Measurements from ENCODE around the gene HDLBP. TPM values are rescaled to one million over a fixed set of nuclear protein-coding genes. Genes with fewer than 3 reads are reported as not detected.
"Not testable (repeated sequence)": the region's sequence is repeated elsewhere in the genome, so short reads cannot be mapped to it uniquely, and the experiment has no call there.

HDLBP gene
- total RNA-seq, 2 donors from 2014 or later = 272 to 283 TPM

- Mint-ChIP-seq H3K27me3 (ENCODE audit: low read depth) (no peaks in the 10 kb centered on the region), H3K4me3 (no peak overlapping the region), H3K9me3 (no peaks in the 10 kb centered on the region), H3K36me3 (ENCODE audit: insufficient read depth in 2 of 2) (no peaks in the 10 kb centered on the region), H3K27ac (no peak overlapping the region), H3K4me1 (ENCODE audit: low read depth) (no peaks in the 10 kb centered on the region)
- no peak for ATAC-seq (replicated peaks in 1 of 2)
- no peak for DNase-seq
These were observed 116.8 kb downstream of the HDLBP start for GRCh38 chr2:241198381-241199279.

DNA sequence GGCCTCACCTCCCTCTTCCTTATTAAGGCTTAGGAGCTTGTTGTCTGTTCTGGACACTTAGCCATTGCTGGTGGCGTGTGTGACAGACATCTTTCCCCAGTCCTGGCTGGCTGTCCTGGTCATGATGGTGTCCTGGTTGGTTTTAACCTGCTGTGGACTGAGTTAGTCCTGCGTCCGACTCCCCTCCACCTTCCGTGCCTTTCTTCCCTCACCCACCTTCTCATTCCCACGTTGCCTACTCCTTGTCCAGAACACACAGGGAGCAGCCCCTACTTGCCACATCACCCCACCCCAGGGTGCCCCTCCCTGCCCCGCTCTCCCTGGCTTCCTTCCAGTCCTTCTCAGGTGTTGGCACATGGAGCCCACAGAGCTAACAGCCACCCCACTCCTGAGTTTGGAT is 117.5 kb downstream of the HDLBP start:
- Mint-ChIP-seq H3K36me3 (ENCODE audit: insufficient read depth in 2 of 2) (no peaks in the 10 kb centered on the region), H3K4me1 (ENCODE audit: low read depth) (no peaks in the 10 kb centered on the region), H3K27me3 (ENCODE audit: low read depth) (no peaks in the 10 kb centered on the region), H3K9me3 (no peaks in the 10 kb centered on the region), H3K27ac (no peak overlapping the region), H3K4me3 (no peak overlapping the region)
- ATAC-seq (replicated peaks in 1 of 2) (no peak), DNase-seq (no peak)

DNA sequence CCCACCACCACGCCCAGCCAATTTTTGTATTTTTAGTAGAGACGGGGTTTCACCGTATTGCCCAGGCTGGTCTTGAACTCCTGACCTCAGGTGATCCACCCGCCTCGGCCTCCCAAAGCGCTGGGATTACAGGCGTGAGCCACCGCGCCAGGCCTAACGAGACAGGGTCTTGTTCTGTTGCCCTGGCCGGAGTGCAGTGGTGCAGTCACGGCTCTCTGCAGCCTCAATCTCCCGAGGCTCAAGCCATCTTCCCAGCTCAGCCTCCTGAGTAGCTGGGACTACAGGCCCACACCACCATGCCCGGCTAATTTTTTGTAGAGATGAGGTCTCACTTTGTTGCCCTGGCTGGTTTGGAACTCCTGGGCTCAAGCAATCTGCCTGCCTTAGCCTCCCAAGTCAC is 118.2 kb downstream of the HDLBP start:
- H3K4me1 Mint-ChIP-seq (ENCODE audit: low read depth); ATAC-seq (replicated peaks in 1 of 2); H3K4me3 Mint-ChIP-seq; H3K9me3 Mint-ChIP-seq; DNase-seq; H3K27ac Mint-ChIP-seq; H3K27me3 Mint-ChIP-seq (ENCODE audit: low read depth); H3K36me3 Mint-ChIP-seq (ENCODE audit: insufficient read depth in 2 of 2): not testable (repeated sequence)

GRCh38 chr2:241195506-241196130 is 119.9 kb downstream of the HDLBP start:
- H3K4me3 Mint-ChIP-seq = no peak overlapping the region
- no peaks in the 10 kb centered on the region for H3K9me3 Mint-ChIP-seq
- H3K27ac Mint-ChIP-seq = no peak overlapping the region
- DNase-seq = no peak
- no peak for ATAC-seq (replicated peaks in 1 of 2)
- no peaks in the 10 kb centered on the region for H3K4me1 Mint-ChIP-seq (ENCODE audit: low read depth)
- no peaks in the 10 kb centered on the region for H3K27me3 Mint-ChIP-seq (ENCODE audit: low read depth)
- H3K36me3 Mint-ChIP-seq (ENCODE audit: insufficient read depth in 2 of 2) = no peaks in the 10 kb centered on the region

- Mint-ChIP-seq H3K4me1 (ENCODE audit: low read depth) (no peaks in the 10 kb centered on the region), H3K27ac (no peak overlapping the region), H3K36me3 (ENCODE audit: insufficient read depth in 2 of 2) (no peaks in the 10 kb centered on the region), H3K4me3 (no peak overlapping the region), H3K27me3 (ENCODE audit: low read depth) (no peaks in the 10 kb centered on the region), H3K9me3 (no peaks in the 10 kb centered on the region)
- ATAC-seq (replicated peaks in 1 of 2) = no peak
- DNase-seq = no peak
These were observed 120.7 kb downstream of the HDLBP start for GRCh38 chr2:241194811-241195210.

DNA sequence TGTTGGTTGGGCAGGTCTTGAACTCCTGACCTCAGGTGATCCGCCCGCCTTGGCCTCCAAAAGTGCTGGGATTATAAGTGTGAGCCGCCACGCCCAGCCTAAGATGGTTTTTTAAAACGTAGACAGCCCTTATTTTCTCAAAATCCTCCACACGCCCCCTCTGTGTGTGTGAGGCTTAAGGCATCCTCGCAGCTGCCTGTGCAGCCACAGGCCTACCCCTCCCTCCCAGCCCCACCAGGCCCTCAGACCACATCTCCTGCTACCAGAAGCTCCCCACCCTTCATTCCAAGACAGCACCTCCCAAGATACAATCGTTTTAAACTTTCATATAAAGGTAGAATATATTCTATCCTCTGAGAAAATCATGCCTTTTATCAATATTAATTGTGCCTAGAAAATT is 122.2 kb downstream of the HDLBP start:
- no peak overlapping the region for H3K4me3 Mint-ChIP-seq
- H3K27ac Mint-ChIP-seq = no peak overlapping the region
- no peaks in the 10 kb centered on the region for H3K27me3 Mint-ChIP-seq (ENCODE audit: low read depth)
- ATAC-seq (replicated peaks in 1 of 2) (no peak), DNase-seq (no peak)
- no peaks in the 10 kb centered on the region for H3K36me3 Mint-ChIP-seq (ENCODE audit: insufficient read depth in 2 of 2)
- H3K4me1 Mint-ChIP-seq (ENCODE audit: low read depth) = no peaks in the 10 kb centered on the region
- no peaks in the 10 kb centered on the region for H3K9me3 Mint-ChIP-seq

DNA sequence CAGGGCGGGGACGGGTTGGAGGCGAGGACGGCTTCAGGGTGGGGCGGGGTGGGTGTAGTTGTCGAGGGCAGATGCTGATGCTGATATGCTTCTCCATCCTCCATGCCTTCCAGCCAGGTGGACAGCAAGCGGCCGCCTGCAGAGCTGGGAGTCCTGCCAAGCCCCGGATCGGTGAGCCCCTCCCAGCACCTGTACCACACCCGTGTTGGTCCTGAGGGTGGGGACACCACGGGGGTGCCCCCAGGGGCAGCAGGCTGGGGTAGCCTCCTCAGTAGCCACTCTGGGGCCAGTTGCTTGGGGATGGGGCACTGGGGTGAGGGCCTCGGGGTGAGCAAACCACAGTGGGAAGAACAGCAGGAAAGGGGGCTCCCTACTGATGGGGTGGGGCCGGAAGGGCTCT is 124.4 kb downstream of the HDLBP start:
- no peak overlapping the region for H3K4me3 Mint-ChIP-seq
- H3K27me3 Mint-ChIP-seq (ENCODE audit: low read depth) = no peaks in the 10 kb centered on the region
- H3K4me1 Mint-ChIP-seq (ENCODE audit: low read depth) = no peaks in the 10 kb centered on the region
- no peak for DNase-seq
- no peak overlapping the region for H3K27ac Mint-ChIP-seq
- peak in 1 of 2 donors; percentile 22 for ATAC-seq (replicated peaks in 1 of 2)
- H3K9me3 Mint-ChIP-seq = no peaks in the 10 kb centered on the region
- H3K36me3 Mint-ChIP-seq (ENCODE audit: insufficient read depth in 2 of 2) = no peaks in the 10 kb centered on the region

DNA sequence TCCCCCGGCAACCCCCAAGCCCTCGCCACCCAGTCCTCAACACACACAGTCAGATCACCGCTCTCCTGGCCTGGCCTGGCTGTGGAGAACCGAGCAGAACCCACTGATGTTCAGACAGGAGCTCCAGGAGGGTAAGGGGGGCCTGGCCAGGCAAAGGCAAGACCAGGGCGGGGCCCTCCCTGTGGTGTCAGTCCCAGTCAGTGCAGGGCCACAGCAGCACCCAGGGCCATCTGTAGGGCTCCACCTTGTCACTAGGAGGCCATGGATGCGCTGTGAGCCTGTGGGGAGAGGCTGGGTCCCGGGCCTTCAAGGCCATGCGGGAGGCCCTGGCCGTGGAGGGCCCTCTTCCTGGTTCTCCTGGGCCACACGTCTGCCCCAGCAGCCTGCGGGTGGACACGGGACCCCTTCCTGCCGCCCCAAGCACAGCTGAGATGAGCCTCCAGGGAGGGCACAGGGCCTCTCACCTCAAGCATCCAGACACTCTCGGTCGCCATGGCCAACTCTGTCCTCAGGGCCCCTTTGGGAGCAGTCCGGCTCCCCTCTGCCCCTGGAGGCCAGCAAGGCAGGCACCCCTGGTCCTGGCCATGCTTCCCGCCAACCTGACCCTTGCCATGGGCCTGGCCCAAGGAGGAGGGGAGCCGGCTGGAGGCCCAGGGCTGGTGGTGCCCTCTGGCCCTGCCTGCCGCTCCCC is 125.0 kb downstream of the HDLBP start:
- Mint-ChIP-seq H3K27ac (no peak overlapping the region), H3K27me3 (ENCODE audit: low read depth) (no peaks in the 10 kb centered on the region), H3K4me1 (ENCODE audit: low read depth) (no peaks in the 10 kb centered on the region), H3K9me3 (no peaks in the 10 kb centered on the region), H3K4me3 (no peak overlapping the region), H3K36me3 (ENCODE audit: insufficient read depth in 2 of 2) (no peaks in the 10 kb centered on the region)
- DNase-seq (no peak), ATAC-seq (replicated peaks in 1 of 2) (peak in 1 of 2 donors; percentile 9)

DNA sequence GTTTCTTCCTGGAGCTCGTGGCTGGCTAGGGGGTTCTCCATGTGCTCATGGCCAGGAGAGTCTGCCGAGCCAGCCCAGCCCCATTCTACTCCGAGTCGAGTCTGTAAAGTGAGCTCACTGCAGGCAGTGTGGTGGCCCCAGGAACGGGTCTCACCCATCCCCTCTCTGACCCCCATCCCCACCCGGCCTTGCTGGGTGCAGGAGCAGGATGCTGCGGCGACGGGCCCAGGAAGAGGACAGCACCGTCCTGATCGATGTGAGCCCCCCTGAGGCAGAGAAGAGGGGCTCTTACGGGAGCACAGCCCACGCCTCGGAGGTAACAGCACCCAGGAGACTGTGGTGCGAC is 125.6 kb downstream of the HDLBP start:
- no peak overlapping the region for H3K27ac Mint-ChIP-seq
- no peaks in the 10 kb centered on the region for H3K4me1 Mint-ChIP-seq (ENCODE audit: low read depth)
- no peaks in the 10 kb centered on the region for H3K27me3 Mint-ChIP-seq (ENCODE audit: low read depth)
- no peak overlapping the region for H3K4me3 Mint-ChIP-seq
- ATAC-seq (replicated peaks in 1 of 2) = no peak
- no peaks in the 10 kb centered on the region for H3K9me3 Mint-ChIP-seq
- no peak for DNase-seq
- no peaks in the 10 kb centered on the region for H3K36me3 Mint-ChIP-seq (ENCODE audit: insufficient read depth in 2 of 2)

GRCh38 chr2:241189093-241189855 is 126.2 kb downstream of the HDLBP start:
- Mint-ChIP-seq H3K36me3 (ENCODE audit: insufficient read depth in 2 of 2) (no peaks in the 10 kb centered on the region), H3K27me3 (ENCODE audit: low read depth) (no peaks in the 10 kb centered on the region), H3K9me3 (no peaks in the 10 kb centered on the region), H3K27ac (no peak overlapping the region), H3K4me1 (ENCODE audit: low read depth) (no peaks in the 10 kb centered on the region), H3K4me3 (no peak overlapping the region)
- DNase-seq (no peak), ATAC-seq (replicated peaks in 1 of 2) (peak in 1 of 2 donors; percentile 11)

DNA sequence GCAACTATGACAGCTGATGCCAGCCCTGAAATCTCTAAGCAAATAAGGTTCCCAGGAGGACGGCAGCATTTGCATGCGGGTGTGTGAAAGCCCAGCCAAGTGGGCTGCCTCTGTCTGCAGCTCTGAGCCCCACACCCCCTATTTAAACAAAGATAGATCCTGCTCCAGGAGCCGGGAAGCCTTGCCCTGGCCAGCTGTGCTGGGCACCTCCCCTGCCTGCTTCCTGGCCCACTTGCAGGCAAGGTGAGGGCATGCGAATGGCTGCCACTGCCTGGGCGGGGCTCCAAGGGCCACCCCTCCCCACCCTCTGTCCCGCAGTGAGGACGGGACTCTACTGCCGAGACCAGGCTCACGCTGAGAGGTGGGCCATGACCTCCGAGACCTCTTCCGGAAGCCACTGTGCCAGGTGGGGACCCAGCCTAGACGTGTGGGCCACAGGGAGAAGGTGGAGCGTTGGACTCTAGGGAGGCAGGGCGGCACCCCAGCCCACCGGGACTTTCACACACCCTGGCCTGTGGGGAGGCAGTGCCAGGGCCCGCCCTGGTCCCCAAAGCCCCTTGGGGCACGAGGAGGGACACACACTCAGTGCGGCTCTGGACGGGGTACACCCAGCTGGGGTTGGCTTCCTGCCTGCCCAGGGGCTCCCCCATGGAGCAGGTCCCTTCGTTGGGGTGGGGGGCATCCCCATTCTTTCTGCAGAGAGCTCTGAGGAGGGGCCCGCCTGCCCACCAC is 126.9 kb downstream of the HDLBP start, which contains the start of gene ANO7:
Gene ANO7, plus strand, starts transcription at position 317 of the 732 bp plus-strand sequence. CDS start 1,387 bp downstream, outside the sequence.
- no peak within 1 kb of the TSS for H3K4me3 Mint-ChIP-seq
- H3K9me3 Mint-ChIP-seq = no peaks in the 10 kb centered on the region
- no peaks in the 10 kb centered on the region for H3K36me3 Mint-ChIP-seq (ENCODE audit: insufficient read depth in 2 of 2)
- H3K27me3 Mint-ChIP-seq (ENCODE audit: low read depth) = no peaks in the 10 kb centered on the region
- no peak for DNase-seq
- H3K4me1 Mint-ChIP-seq (ENCODE audit: low read depth) = no peaks in the 10 kb centered on the region
- ATAC-seq (replicated peaks in 1 of 2) = no peak
- H3K27ac Mint-ChIP-seq = no peak within 1 kb of the TSS

DNA sequence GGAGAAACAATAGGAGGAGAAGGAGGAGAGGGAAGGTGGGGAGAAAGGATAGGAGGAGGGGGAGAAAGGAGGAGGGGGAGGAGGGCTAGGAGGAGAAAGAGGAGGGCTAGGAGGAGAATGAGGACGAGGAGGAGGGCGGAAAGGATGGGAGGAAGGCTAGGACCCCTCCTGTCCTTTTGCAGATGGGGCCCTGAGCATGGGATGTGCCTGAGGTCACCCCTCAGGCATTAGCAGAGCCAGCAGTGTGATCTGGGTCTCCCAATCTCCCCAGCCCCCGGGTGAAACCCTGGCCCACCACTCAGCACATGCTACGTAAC is 127.6 kb downstream of the HDLBP start:
- DNase-seq (no peak), ATAC-seq (replicated peaks in 1 of 2) (no peak)
- no peaks in the 10 kb centered on the region for H3K27me3 Mint-ChIP-seq (ENCODE audit: low read depth)
- H3K9me3 Mint-ChIP-seq = no peaks in the 10 kb centered on the region
- H3K4me3 Mint-ChIP-seq = no peak overlapping the region
- H3K4me1 Mint-ChIP-seq (ENCODE audit: low read depth) = no peaks in the 10 kb centered on the region
- H3K36me3 Mint-ChIP-seq (ENCODE audit: insufficient read depth in 2 of 2) = no peaks in the 10 kb centered on the region
- no peak overlapping the region for H3K27ac Mint-ChIP-seq
